HEK293 (cell line): ENCODE data around the gene NDST1.

Experiments used
- CTCF ChIA-PET: fragments of 350-600 bp; formaldehyde crosslinking; extraction: SDS; loops from one replicate; lab custom pipeline; 2021; ENCODE audit warnings: antibody characterized with exemption; lab: Yijun Ruan, JAX
- POLR2A ChIA-PET: fragments of 300-600 bp; formaldehyde crosslinking; extraction: SDS; loops from one replicate; lab custom pipeline; 2020; ENCODE audit warnings: antibody characterized with exemption, inconsistent platforms; lab: Yijun Ruan, JAX
- H3K27ac ChIP-seq: fragments of 200-500 bp; sonication (Bioruptor generic); 2 replicates; pipeline ENCODE4 v1.5.1; 2014; ENCODE audit warnings: low read depth, low read length, control low read depth, inconsistent platforms; ENCODE audit errors: extremely low read depth
- H3K36me3 ChIP-seq, 2 experiments: fragments of 200-500 bp in 1 of 2; sonication (Bioruptor generic) in 1 of 2; 1 replicate in 1 of 2; 2 replicates in 1 of 2; pipeline ENCODE4 v1.5.1; 2014 to 2017; ENCODE audit warnings: inconsistent platforms in 2 of 2, low read length in 2 of 2; ENCODE audit not compliant: control insufficient read depth in 2 of 2, insufficient read depth in 1 of 2
- H3K4me1 ChIP-seq: fragments of 200-500 bp; sonication (Bioruptor generic); 2 replicates; pipeline ENCODE4 v1.5.1; 2014; ENCODE audit warnings: mild to moderate bottlenecking, low read length, inconsistent platforms; ENCODE audit not compliant: control insufficient read depth, insufficient read depth
- H3K4me3 ChIP-seq: 2 replicates; pipeline ENCODE4 v1.5.1; 2011; ENCODE audit warnings: low read depth, mild to moderate bottlenecking, control low read depth, low read length, moderate library complexity
- H3K9me3 ChIP-seq: fragments of 200-500 bp; sonication (Bioruptor generic); 2 replicates; pipeline ENCODE4 v1.5.1; 2014; ENCODE audit warnings: low read depth, low read length, inconsistent platforms; ENCODE audit not compliant: control insufficient read depth, insufficient read depth
- EGR2 ChIP-seq: fragments of 450-650 bp; formaldehyde crosslinking; IDR thresholded peaks from 2 replicates; pipeline ENCODE4 v1.5.1; 2016; ENCODE audit warnings: low read depth, missing biosample characterization, missing genetic modification characterization
- PRDM10 ChIP-seq: fragments of 450-650 bp; formaldehyde crosslinking; IDR thresholded peaks from 2 replicates; pipeline ENCODE4 v1.5.1; 2016; ENCODE audit warnings: missing biosample characterization, missing genetic modification characterization
- ZNF140 ChIP-seq: fragments of 450-650 bp; formaldehyde crosslinking; IDR thresholded peaks from 2 replicates; pipeline ENCODE4 v1.5.1; 2016; ENCODE audit warnings: missing biosample characterization, missing genetic modification characterization
- ZNF155 ChIP-seq: fragments of 450-650 bp; formaldehyde crosslinking; IDR thresholded peaks from 2 replicates; pipeline ENCODE4 v1.5.1; 2016; ENCODE audit warnings: missing biosample characterization, missing genetic modification characterization
- ZNF211 ChIP-seq: fragments of 450-650 bp; formaldehyde crosslinking; IDR thresholded peaks from 2 replicates; pipeline ENCODE4 v1.5.1; 2016; ENCODE audit warnings: low read depth, missing biosample characterization, missing genetic modification characterization
- ZNF274 ChIP-seq, 2 experiments: fragments of 200-500 bp in 1 of 2; fragments of 450-650 bp in 1 of 2; sonication (Bioruptor generic) in 1 of 2; formaldehyde crosslinking in 1 of 2; IDR thresholded peaks; 2 replicates each; pipeline versions ENCODE4 v1.5.1 to v1.6.1; 2014 to 2016; ENCODE audit warnings: borderline replicate concordance in 1 of 2, inconsistent platforms in 1 of 2, low read length in 1 of 2, missing biosample characterization in 1 of 2, missing genetic modification characterization in 1 of 2
- ZNF280C ChIP-seq: fragments of 450-650 bp; formaldehyde crosslinking; IDR thresholded peaks from 2 replicates; pipeline ENCODE4 v1.5.1; 2016; ENCODE audit warnings: missing biosample characterization, missing genetic modification characterization
- ZNF335 ChIP-seq: fragments of 450-650 bp; formaldehyde crosslinking; conservative IDR thresholded peaks from 2 replicates; pipeline ENCODE4 v1.5.1; 2016; ENCODE audit warnings: missing biosample characterization, missing genetic modification characterization
- ZNF394 ChIP-seq: fragments of 450-650 bp; formaldehyde crosslinking; IDR thresholded peaks from 2 replicates; pipeline ENCODE4 v1.5.1; 2016; ENCODE audit warnings: missing biosample characterization, missing genetic modification characterization, mild to moderate bottlenecking, moderate library complexity, borderline replicate concordance
- ZNF423 ChIP-seq: fragments of 450-650 bp; formaldehyde crosslinking; IDR thresholded peaks from 2 replicates; pipeline ENCODE4 v1.5.1; 2016; ENCODE audit warnings: missing biosample characterization, missing genetic modification characterization
- ZNF560 ChIP-seq: fragments of 450-650 bp; formaldehyde crosslinking; IDR thresholded peaks from 2 replicates; pipeline ENCODE4 v1.5.1; 2017; ENCODE audit warnings: missing biosample characterization, missing genetic modification characterization, borderline replicate concordance
- ZNF624 ChIP-seq: fragments of 450-650 bp; formaldehyde crosslinking; IDR thresholded peaks from 2 replicates; pipeline ENCODE4 v1.5.1; 2017; ENCODE audit warnings: missing biosample characterization, missing genetic modification characterization
- ZNF677 ChIP-seq: fragments of 450-650 bp; IDR thresholded peaks from 2 replicates; pipeline ENCODE4 v1.5.0; 2018; ENCODE audit warnings: missing biosample characterization, mild to moderate bottlenecking, missing genetic modification characterization, moderate library complexity
- ZNF704 ChIP-seq: fragments of 450-650 bp; formaldehyde crosslinking; IDR thresholded peaks from 2 replicates; pipeline ENCODE4 v1.5.1; 2016; ENCODE audit warnings: missing biosample characterization, missing genetic modification characterization
- ZNF707 ChIP-seq: fragments of 450-650 bp; formaldehyde crosslinking; IDR thresholded peaks from 2 replicates; pipeline ENCODE4 v1.5.1; 2016; ENCODE audit warnings: missing biosample characterization, missing genetic modification characterization
- ZNF785 ChIP-seq: fragments of 450-650 bp; formaldehyde crosslinking; IDR thresholded peaks from 2 replicates; pipeline ENCODE4 v1.5.1; 2016; ENCODE audit warnings: missing biosample characterization, missing genetic modification characterization
- TF ChIP-seq, protein P1 (sequence below): fragments of 450-650 bp; formaldehyde crosslinking; IDR thresholded peaks from 2 replicates; pipeline ENCODE4 v1.5.1; 2016; ENCODE audit warnings: missing biosample characterization, missing genetic modification characterization
- TF ChIP-seq, protein P2 (sequence below): fragments of 450-650 bp; formaldehyde crosslinking; IDR thresholded peaks from 2 replicates; pipeline ENCODE4 v1.5.1; 2016; ENCODE audit warnings: missing biosample characterization, missing genetic modification characterization
- TF ChIP-seq, protein P3 (sequence below): fragments of 450-650 bp; formaldehyde crosslinking; IDR thresholded peaks from 2 replicates; pipeline ENCODE4 v1.5.1; 2016; ENCODE audit warnings: missing biosample characterization, missing genetic modification characterization
- TF ChIP-seq, protein P4 (sequence below): fragments of 450-650 bp; formaldehyde crosslinking; IDR thresholded peaks from 2 replicates; pipeline ENCODE4 v1.5.1; 2016; ENCODE audit warnings: missing biosample characterization, missing genetic modification characterization

Gene NDST1

GRCh38 chr5:150607105-150607504 is 99.2 kb downstream of the NDST1 start:
- Histone ChIP-seq H3K4me1 (no peaks in the 10 kb centered on the region), H3K27ac (no peak overlapping the region), H3K9me3 (no peaks in the 10 kb centered on the region)
- POLR2A ChIA-PET = no interaction called here
- no peak for TF ChIP-seq ZNF335
- TF ChIP-seq, protein P1, sequence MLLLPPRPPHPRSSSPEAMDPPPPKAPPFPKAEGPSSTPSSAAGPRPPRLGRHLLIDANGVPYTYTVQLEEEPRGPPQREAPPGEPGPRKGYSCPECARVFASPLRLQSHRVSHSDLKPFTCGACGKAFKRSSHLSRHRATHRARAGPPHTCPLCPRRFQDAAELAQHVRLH (tag by site-specific recombination) = no peak
- TF ChIP-seq, protein P2, sequence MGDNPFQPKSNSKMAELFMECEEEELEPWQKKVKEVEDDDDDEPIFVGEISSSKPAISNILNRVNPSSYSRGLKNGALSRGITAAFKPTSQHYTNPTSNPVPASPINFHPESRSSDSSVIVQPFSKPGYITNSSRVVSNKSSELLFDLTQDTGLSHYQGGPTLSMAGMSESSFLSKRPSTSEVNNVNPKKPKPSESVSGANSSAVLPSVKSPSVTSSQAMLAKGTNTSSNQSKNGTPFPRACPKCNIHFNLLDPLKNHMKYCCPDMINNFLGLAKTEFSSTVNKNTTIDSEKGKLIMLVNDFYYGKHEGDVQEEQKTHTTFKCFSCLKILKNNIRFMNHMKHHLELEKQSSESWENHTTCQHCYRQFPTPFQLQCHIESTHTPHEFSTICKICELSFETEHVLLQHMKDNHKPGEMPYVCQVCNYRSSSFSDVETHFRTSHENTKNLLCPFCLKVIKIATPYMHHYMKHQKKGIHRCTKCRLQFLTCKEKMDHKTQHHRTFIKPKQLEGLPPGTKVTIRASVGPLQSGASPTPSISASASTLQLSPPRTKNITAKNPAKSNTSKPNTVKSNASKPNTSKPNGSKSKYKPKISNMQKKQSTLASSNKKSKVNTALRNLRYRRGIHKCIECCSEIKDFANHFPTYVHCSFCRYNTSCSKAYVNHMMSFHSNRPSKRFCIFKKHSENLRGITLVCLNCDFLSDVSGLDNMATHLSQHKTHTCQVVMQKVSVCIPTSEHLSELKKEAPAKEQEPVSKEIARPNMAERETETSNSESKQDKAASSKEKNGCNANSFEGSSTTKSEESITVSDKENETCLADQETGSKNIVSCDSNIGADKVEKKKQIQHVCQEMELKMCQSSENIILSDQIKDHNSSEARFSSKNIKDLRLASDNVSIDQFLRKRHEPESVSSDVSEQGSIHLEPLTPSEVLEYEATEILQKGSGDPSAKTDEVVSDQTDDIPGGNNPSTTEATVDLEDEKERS (tag by site-specific recombination) = no peak
- no peak for TF ChIP-seq ZNF704 (tag by site-specific recombination)
- TF ChIP-seq ZNF423 (tag by site-specific recombination) = no peak
- no peak for TF ChIP-seq PRDM10
- TF ChIP-seq, protein P3, sequence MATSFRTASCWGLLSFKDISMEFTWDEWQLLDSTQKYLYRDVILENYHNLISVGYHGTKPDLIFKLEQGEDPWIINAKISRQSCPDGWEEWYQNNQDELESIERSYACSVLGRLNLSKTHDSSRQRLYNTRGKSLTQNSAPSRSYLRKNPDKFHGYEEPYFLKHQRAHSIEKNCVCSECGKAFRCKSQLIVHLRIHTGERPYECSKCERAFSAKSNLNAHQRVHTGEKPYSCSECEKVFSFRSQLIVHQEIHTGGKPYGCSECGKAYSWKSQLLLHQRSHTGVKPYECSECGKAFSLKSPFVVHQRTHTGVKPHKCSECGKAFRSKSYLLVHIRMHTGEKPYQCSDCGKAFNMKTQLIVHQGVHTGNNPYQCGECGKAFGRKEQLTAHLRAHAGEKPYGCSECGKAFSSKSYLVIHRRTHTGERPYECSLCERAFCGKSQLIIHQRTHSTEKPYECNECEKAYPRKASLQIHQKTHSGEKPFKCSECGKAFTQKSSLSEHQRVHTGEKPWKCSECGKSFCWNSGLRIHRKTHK (tag by site-specific recombination) = no peak
- TF ChIP-seq ZNF707 = no peak
- TF ChIP-seq ZNF280C (tag by site-specific recombination) = no peak
- TF ChIP-seq ZNF677 (tag by site-specific recombination) = no peak
- no peak for TF ChIP-seq ZNF394
- TF ChIP-seq ZNF624 = no peak
- TF ChIP-seq ZNF140 (tag by site-specific recombination) = no peak
- no peak for TF ChIP-seq ZNF274 (IDR thresholded peaks at IDR 0.05; ENCODE audit: low read length)
- TF ChIP-seq ZNF274 (tag by site-specific recombination; IDR thresholded peaks at IDR 0.05; ENCODE audit: borderline replicate concordance) = no peak
- TF ChIP-seq ZNF560 (tag by site-specific recombination) = no peak
- TF ChIP-seq ZNF211 = no peak
- no peak for TF ChIP-seq EGR2 (tag by site-specific recombination)
- TF ChIP-seq, protein P4, sequence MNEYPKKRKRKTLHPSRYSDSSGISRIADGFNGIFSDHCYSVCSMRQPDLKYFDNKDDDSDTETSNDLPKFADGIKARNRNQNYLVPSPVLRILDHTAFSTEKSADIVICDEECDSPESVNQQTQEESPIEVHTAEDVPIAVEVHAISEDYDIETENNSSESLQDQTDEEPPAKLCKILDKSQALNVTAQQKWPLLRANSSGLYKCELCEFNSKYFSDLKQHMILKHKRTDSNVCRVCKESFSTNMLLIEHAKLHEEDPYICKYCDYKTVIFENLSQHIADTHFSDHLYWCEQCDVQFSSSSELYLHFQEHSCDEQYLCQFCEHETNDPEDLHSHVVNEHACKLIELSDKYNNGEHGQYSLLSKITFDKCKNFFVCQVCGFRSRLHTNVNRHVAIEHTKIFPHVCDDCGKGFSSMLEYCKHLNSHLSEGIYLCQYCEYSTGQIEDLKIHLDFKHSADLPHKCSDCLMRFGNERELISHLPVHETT = no peak
- no peak for TF ChIP-seq ZNF155 (tag by site-specific recombination)
- no peak for TF ChIP-seq ZNF785 (tag by site-specific recombination)
- TF ChIP-seq, all 188 proteins: peak for 0
- Histone ChIP-seq H3K36me3 (no peaks in the 10 kb centered on the region), H3K4me3 (no peak overlapping the region)
- CTCF ChIA-PET = interaction anchor here (2.4 kb wide), 1 partner anchor 47 kb away, joined by 10 read pairs; no protein-coding TSS in a partner anchor
